K562 (cell line): ENCODE results near the gene SLIT1. TPM values are rescaled to one million over a fixed set of nuclear protein-coding genes. Genes with fewer than 3 reads are reported as not detected.

ENCODE experiments used
- ATAC-seq: fragments of 200-7000 bp; cut with Tn5 transposase; 3 replicates; pipeline ENCODE4 v1.9.1; 2020; ENCODE audit warnings: moderate library complexity
- BruUV-seq: library from RNA; stranded (reverse); fragments of 400-500 nt; replicated peaks from 2 replicates; lab custom pipeline; 2021; lab: Mats Ljungman, UMichigan
- CTCF ChIA-PET: fragments of 300-600 bp; formaldehyde crosslinking; extraction: SDS; loops from one replicate; lab custom pipeline; 2021; ENCODE audit warnings: low intra/inter-chr PET ratio; lab: Yijun Ruan, JAX
- POLR2A ChIA-PET: fragments of 300-600, 350-650 bp; sonication (Branson Sonifier 250); formaldehyde crosslinking; extraction: SDS; loops from one replicate; lab custom pipeline; 2021; ENCODE audit warnings: antibody characterized with exemption, inconsistent platforms; lab: Yijun Ruan, JAX
- DNase-seq, 4 experiments: peaks; one replicate each; pipeline versions ENCODE4 v3.0.0 to v3.0.0-alpha.2; 2011 to 2018; ENCODE audit warnings: low spot score in 3 of 4, mixed read lengths in 3 of 4; ENCODE audit errors: extremely low read depth in 1 of 4
- FAIRE-seq: peaks from 2 replicates; lab custom pipeline; 2011; peaks lifted over from hg19 to GRCh38; lab: Jason Lieb, UNC
- H2AFZ ChIP-seq: 2 replicates; pipeline ENCODE4 v1.6.0; 2011; ENCODE audit warnings: low read depth, low read length, control low read depth, inconsistent platforms
- H3K27ac ChIP-seq: fragments of 200-600 bp; 3 replicates; pipeline ENCODE4 v1.8.0; 2011; ENCODE audit warnings: low read depth, mild to moderate bottlenecking, control low read depth, inconsistent platforms, low read length, moderate library complexity, mixed read lengths; ENCODE audit errors: extremely low read depth
- H3K27me3 ChIP-seq, 2 experiments: fragments of 300-600 bp in 1 of 2; 2 replicates in 1 of 2; 3 replicates in 1 of 2; pipeline versions ENCODE4 v1.6.0 to v1.8.0; 2011; ENCODE audit warnings: inconsistent platforms in 2 of 2, low read length in 2 of 2, mild to moderate bottlenecking in 1 of 2, mixed read lengths in 1 of 2, moderate library complexity in 1 of 2; ENCODE audit not compliant: control insufficient read depth in 2 of 2, insufficient read depth in 2 of 2
- H3K36me3 ChIP-seq: fragments of 300-600 bp; 3 replicates; pipeline ENCODE4 v1.8.0; 2011; ENCODE audit warnings: mild to moderate bottlenecking, low read length, inconsistent platforms; ENCODE audit not compliant: control insufficient read depth, insufficient read depth
- H3K4me1 ChIP-seq, 2 experiments: fragments of 200-600 bp in 1 of 2; replicated peaks in 1 of 2; 2 replicates in 1 of 2; 3 replicates in 1 of 2; pipeline versions ENCODE4 v1.5.1 to v1.8.0; 2011; ENCODE audit warnings: inconsistent platforms in 2 of 2, low read length in 2 of 2, mild to moderate bottlenecking in 1 of 2, mixed read lengths in 1 of 2, moderate library complexity in 1 of 2; ENCODE audit not compliant: control insufficient read depth in 2 of 2, insufficient read depth in 2 of 2
- H3K4me2 ChIP-seq: 2 replicates; pipeline ENCODE4 v1.6.1; 2011; ENCODE audit warnings: low read length, control low read depth, inconsistent platforms, mixed read lengths; ENCODE audit not compliant: insufficient read depth
- H3K4me3 ChIP-seq: fragments of 200-600 bp; sonication (generic), shearing (Covaris generic); 2 replicates; pipeline ENCODE4 v1.5.1; 2016; ENCODE audit warnings: control low read depth, inconsistent platforms
- H3K79me2 ChIP-seq: fragments of 200-600 bp; 3 replicates; pipeline ENCODE4 v1.8.0; 2011; ENCODE audit warnings: low read length, inconsistent platforms; ENCODE audit not compliant: control insufficient read depth, insufficient read depth
- H3K9ac ChIP-seq, 2 experiments: 2 replicates each; pipeline versions ENCODE4 v1.6.0 to v1.6.1; 2011; ENCODE audit warnings: low read depth in 2 of 2, low read length in 2 of 2, control low read depth in 1 of 2, inconsistent platforms in 1 of 2, mild to moderate bottlenecking in 1 of 2, mixed read lengths in 1 of 2; ENCODE audit not compliant: insufficient read depth in 1 of 2
- H3K9me1 ChIP-seq: one replicate; pipeline ENCODE4 v1.6.0; 2011; ENCODE audit warnings: inconsistent platforms, mild to moderate bottlenecking, low read length, moderate library complexity; ENCODE audit not compliant: control insufficient read depth, insufficient read depth
- H3K9me3 ChIP-seq: replicated peaks from 2 replicates; pipeline ENCODE4 v1.5.1; 2011; ENCODE audit warnings: low read depth, low read length, inconsistent platforms; ENCODE audit not compliant: control insufficient read depth, insufficient read depth
- H4K20me1 ChIP-seq: replicated peaks from 2 replicates; pipeline ENCODE4 v1.6.1; 2011; ENCODE audit warnings: low read length, inconsistent platforms, mixed read lengths; ENCODE audit not compliant: control insufficient read depth, insufficient read depth
- LARP7 ChIP-seq: fragments of 450-650 bp; IDR thresholded peaks from 2 replicates; pipeline ENCODE4 v1.6.1; 2016
- MCM3 ChIP-seq: fragments of 450-650 bp; IDR thresholded peaks from 2 replicates; pipeline ENCODE4 v1.6.1; 2016
- NEUROD1 ChIP-seq: fragments of 150-350 bp; IDR thresholded peaks from 2 replicates; pipeline ENCODE4 v1.6.1; 2014; ENCODE audit warnings: borderline replicate concordance, low read length, low read depth; ENCODE audit not compliant: partially characterized antibody
- NFIC ChIP-seq: fragments of 450-650 bp; IDR thresholded peaks from 2 replicates; pipeline ENCODE4 v1.6.1; 2017; ENCODE audit warnings: mild to moderate bottlenecking, inconsistent platforms
- NRF1 ChIP-seq, 2 experiments: fragments of 450-650 bp; IDR thresholded peaks in 1 of 2; conservative IDR thresholded peaks in 1 of 2; 2 replicates each; pipeline ENCODE4 v1.6.1; 2014; ENCODE audit warnings: mild to moderate bottlenecking in 2 of 2
- RAD21 ChIP-seq, 2 experiments: fragments of 250-450 bp in 1 of 2; fragments of 450-650 bp in 1 of 2; sonication (Bioruptor Pico) in 1 of 2; formaldehyde crosslinking in 1 of 2; IDR thresholded peaks in 1 of 2; conservative IDR thresholded peaks in 1 of 2; 2 replicates each; pipeline versions ENCODE4 v1.4.0 to v1.8.0; 2020 to 2022; ENCODE audit warnings: mild to moderate bottlenecking in 2 of 2, moderate library complexity in 1 of 2
- SIRT6 ChIP-seq: IDR thresholded peaks from one replicate; pipeline ENCODE4 v1.6.1; 2012; ENCODE audit warnings: low read depth, mild to moderate bottlenecking, control low read depth, inconsistent platforms, low read length, moderate library complexity
- SMAD3 ChIP-seq: fragments of 450-650 bp; formaldehyde crosslinking; conservative IDR thresholded peaks from 2 replicates; pipeline ENCODE4 v1.4.0; 2020; ENCODE audit warnings: mild to moderate bottlenecking
- SOX6 ChIP-seq: fragments of 450-650 bp; IDR thresholded peaks from 2 replicates; pipeline ENCODE4 v1.6.1; 2014; ENCODE audit warnings: mild to moderate bottlenecking
- TEAD4 ChIP-seq, 2 experiments: sonication (generic) in 1 of 2; formaldehyde crosslinking in 1 of 2; IDR thresholded peaks; 2 replicates each; pipeline versions ENCODE4 v1.6.1 to v1.8.0; 2012 to 2022; ENCODE audit warnings: borderline replicate concordance in 1 of 2, inconsistent platforms in 1 of 2, low read length in 1 of 2, mild to moderate bottlenecking in 1 of 2, missing genetic modification reagents in 1 of 2
- THRAP3 ChIP-seq: fragments of 450-650 bp; IDR thresholded peaks from 2 replicates; pipeline ENCODE4 v1.6.1; 2016; ENCODE audit warnings: mild to moderate bottlenecking, inconsistent platforms, borderline replicate concordance
- ZNF436 ChIP-seq: fragments of 250-450, 450-650 bp; sonication (Bioruptor Pico); formaldehyde crosslinking; IDR thresholded peaks from 2 replicates; pipeline ENCODE4 v1.7.0; 2020; ENCODE audit warnings: mild to moderate bottlenecking
- ZNF586 ChIP-seq: fragments of 450-650 bp; formaldehyde crosslinking; conservative IDR thresholded peaks from 2 replicates; pipeline ENCODE4 v1.4.0; 2020; ENCODE audit warnings: mild to moderate bottlenecking, moderate library complexity
- WGBS: fragments of 100-300 bp; shearing (Covaris generic); methylation state at CpG from one replicate; pipeline ENCODE4 v1.1.6; 2016; ENCODE audit warnings: low coverage, mixed read lengths; ENCODE audit not compliant: insufficient coverage; ENCODE audit errors: missing lambda C conversion rate; 5-methylcytosine and 5-hydroxymethylcytosine counted together
- in situ Hi-C: fragments of 300-500 bp; cut with MboI; formaldehyde crosslinking; loops from 4 replicates; pipeline ENCODE4 v1.15.0; 2018; ENCODE audit warnings: inconsistent platforms, mixed read lengths
- intact Hi-C: fragments of 100-400 bp; cut with micrococcal nuclease; formaldehyde crosslinking; loops from 2 replicates; pipeline ENCODE4 v1.14.2; 2022
- polyA plus RNA-seq, 8 experiments: library from polyadenylated mRNA; depleted of rRNA in 4 of 8; stranded (reverse) in 5 of 8; unstranded in 3 of 8; fragments of >200 nt; fragmentation: Nextera tagmentation in 2 of 8; fragmentation: Illumina TruSeq in 1 of 8; extraction: Ambion mirVana in 2 of 8; extraction: Trizol in 1 of 8; gene quantifications; 2 replicates each; pipeline versions ENCODE4 v1.2.1 to v1.2.3, GENCODE V29; 2011 to 2014; ENCODE audit warnings: inconsistent platforms in 1 of 8, missing spikeins in 1 of 8
- total RNA-seq, 7 experiments: library from RNA; depleted of rRNA in 6 of 7; stranded (reverse); fragments of >200 nt in 6 of 7; fragmentation: Illumina TruSeq in 2 of 7; extraction: Trizol in 2 of 7; gene quantifications; 2 replicates each; pipeline versions ENCODE4 v1.2.1 to v1.2.3, GENCODE V29; 2011 to 2021; ENCODE audit warnings: low replicate concordance in 1 of 7
- TF ChIP-seq, protein P1 (sequence below): fragments of 250-450 bp; sonication (Bioruptor Pico); IDR thresholded peaks from 2 replicates; pipeline ENCODE4 v1.4.0; 2020; ENCODE audit warnings: mild to moderate bottlenecking, moderate library complexity

The SLIT1 gene
- total and polyA plus RNA-seq, 9 of the 15 experiments (the other 6 are each of a cell fraction or from before 2014, with no cell fraction given), result 0.01 to 0.11 (median 0.04) TPM; not detected in 3

GRCh38 chr10:96995851-96996250 lies 189.9 kb downstream of the SLIT1 start:
- TF ChIP-seq ZNF436 (no peak), NFIC (0 out of 2 replicates have a peak, but pooled peaks have one; percentile 21)
- intact Hi-C loops (no loop called here), in situ Hi-C loops (no loop called here)
- Histone ChIP-seq H3K4me2 (no peak overlapping the region), H3K27ac (no peak overlapping the region), H3K4me1 (peaks cover 2 to 3% of the 10 kb centered on the region in 2 experiments; a peak in 2 of 5 replicates), H3K79me2 (no peaks in the 10 kb centered on the region), H4K20me1 (no peaks in the 10 kb centered on the region), H3K4me3 (no peak overlapping the region), H3K27me3 (no peaks in the 10 kb centered on the region), H3K9me3 (no peaks in the 10 kb centered on the region), H3K9ac (no peak overlapping the region), H3K9me1 (no peaks in the 10 kb centered on the region), H2AFZ (no peak overlapping the region), H3K36me3 (no peaks in the 10 kb centered on the region)
- 42% methylated on average over 4 of the region's 4 CpGs for WGBS
- ChIA-PET CTCF (no interaction called here), POLR2A (no interaction called here)
- no TSS peak for BruUV-seq
- ATAC-seq (no peak), FAIRE-seq (no peak), DNase-seq (no peak)

- H3K79me2 ChIP-seq, result no peaks in the 10 kb centered on the region
- ChIA-PET CTCF (no interaction called here), POLR2A (no interaction called here)
- TF ChIP-seq NEUROD1 (no peak), MCM3 (no peak), NRF1 (conservative IDR thresholded peaks at IDR 0.05 in 1 of 2, IDR thresholded peaks at IDR 0.05 in 1 of 2) (no peak), SOX6 (no peak), ZNF586 (CRISPR knock-in tag) (no peak), LARP7 (no peak), SMAD3 (CRISPR knock-in tag) (no peak), THRAP3 (no peak), TEAD4 (IDR thresholded peaks at IDR 0.05; ENCODE audit: low read length) (no peak), TEAD4 (CRISPR knock-in tag; IDR thresholded peaks at IDR 0.05; ENCODE audit: borderline replicate concordance) (no peak), RAD21 (CRISPR knock-in tag; conservative IDR thresholded peaks at IDR 0.05 in 1 of 2, IDR thresholded peaks at IDR 0.05 in 1 of 2) (no peak), SIRT6 (no peak)
- TF ChIP-seq, protein P1, sequence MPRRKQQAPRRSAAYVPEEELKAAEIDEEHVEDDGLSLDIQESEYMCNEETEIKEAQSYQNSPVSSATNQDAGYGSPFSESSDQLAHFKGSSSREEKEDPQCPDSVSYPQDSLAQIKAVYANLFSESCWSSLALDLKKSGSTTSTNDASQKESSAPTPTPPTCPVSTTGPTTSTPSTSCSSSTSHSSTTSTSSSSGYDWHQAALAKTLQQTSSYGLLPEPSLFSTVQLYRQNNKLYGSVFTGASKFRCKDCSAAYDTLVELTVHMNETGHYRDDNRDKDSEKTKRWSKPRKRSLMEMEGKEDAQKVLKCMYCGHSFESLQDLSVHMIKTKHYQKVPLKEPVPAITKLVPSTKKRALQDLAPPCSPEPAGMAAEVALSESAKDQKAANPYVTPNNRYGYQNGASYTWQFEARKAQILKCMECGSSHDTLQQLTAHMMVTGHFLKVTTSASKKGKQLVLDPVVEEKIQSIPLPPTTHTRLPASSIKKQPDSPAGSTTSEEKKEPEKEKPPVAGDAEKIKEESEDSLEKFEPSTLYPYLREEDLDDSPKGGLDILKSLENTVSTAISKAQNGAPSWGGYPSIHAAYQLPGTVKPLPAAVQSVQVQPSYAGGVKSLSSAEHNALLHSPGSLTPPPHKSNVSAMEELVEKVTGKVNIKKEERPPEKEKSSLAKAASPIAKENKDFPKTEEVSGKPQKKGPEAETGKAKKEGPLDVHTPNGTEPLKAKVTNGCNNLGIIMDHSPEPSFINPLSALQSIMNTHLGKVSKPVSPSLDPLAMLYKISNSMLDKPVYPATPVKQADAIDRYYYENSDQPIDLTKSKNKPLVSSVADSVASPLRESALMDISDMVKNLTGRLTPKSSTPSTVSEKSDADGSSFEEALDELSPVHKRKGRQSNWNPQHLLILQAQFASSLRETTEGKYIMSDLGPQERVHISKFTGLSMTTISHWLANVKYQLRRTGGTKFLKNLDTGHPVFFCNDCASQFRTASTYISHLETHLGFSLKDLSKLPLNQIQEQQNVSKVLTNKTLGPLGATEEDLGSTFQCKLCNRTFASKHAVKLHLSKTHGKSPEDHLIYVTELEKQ (CRISPR knock-in tag), result no peak
- no peak overlapping the region for H3K4me2 ChIP-seq
- DNase-seq (no peak), FAIRE-seq (no peak), ATAC-seq (no peak)
- WGBS, result 10% methylated on average over 1 of the region's 1 CpG
- H3K36me3 ChIP-seq, result no peaks in the 10 kb centered on the region
- H3K4me1 ChIP-seq, result no peaks in the 10 kb centered on the region; a peak in 1 of 5 replicates
- H3K9ac ChIP-seq, result no peak overlapping the region
- no peak overlapping the region for H3K27ac ChIP-seq
- intact Hi-C loops, result no loop called here
- H3K9me3 ChIP-seq, result no peaks in the 10 kb centered on the region
- H3K4me3 ChIP-seq, result no peak overlapping the region
- no peaks in the 10 kb centered on the region for H4K20me1 ChIP-seq
- in situ Hi-C loops, result no loop called here
- no peak overlapping the region for H2AFZ ChIP-seq
- no TSS peak for BruUV-seq
- H3K9me1 ChIP-seq, result no peaks in the 10 kb centered on the region
- no peaks in the 10 kb centered on the region for H3K27me3 ChIP-seq
Observed at GRCh38 chr10:96992721-96993120, 193.0 kb downstream of the SLIT1 start.
